ENCODE data around the gene SMYD3. TPM values are rescaled to one million over a fixed set of nuclear protein-coding genes. Genes with fewer than 3 reads are reported as not detected.

SMYD3 gene
- total RNA-seq, 1 donor from 2014 or later, result 23.8 TPM

DNA sequence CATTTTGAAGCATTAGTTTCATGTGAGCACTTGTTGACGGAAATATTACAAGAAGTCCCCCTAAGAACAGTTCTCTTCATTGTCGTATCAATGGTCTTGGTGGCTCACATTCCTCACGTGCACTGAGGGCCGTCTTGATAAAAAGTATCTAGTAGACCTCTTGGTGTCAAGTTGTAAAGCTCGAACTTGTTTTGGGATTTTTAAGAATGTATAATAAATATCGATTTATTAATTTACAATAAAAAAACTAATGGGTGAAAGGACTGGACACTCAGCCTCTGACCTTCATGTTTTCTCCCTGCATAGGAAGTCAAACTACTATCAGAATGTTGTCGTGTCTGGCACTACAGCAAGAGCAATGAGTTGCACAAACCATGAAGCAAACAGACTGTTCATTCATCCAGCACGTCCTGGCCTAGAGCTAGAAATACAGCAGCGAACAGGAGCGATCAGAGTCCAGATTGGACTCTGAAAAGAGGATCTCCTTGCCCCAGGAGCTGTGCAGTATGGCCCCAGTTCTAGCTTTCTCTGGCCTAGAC is 319.2 kb downstream of the SMYD3 start:
- DNase-seq (ENCODE audit: low read depth), result no peak
- no peak overlapping the region for H3K4me3 ChIP-seq (ENCODE audit: low read depth, low read length)
- TF ChIP-seq, protein P1, sequence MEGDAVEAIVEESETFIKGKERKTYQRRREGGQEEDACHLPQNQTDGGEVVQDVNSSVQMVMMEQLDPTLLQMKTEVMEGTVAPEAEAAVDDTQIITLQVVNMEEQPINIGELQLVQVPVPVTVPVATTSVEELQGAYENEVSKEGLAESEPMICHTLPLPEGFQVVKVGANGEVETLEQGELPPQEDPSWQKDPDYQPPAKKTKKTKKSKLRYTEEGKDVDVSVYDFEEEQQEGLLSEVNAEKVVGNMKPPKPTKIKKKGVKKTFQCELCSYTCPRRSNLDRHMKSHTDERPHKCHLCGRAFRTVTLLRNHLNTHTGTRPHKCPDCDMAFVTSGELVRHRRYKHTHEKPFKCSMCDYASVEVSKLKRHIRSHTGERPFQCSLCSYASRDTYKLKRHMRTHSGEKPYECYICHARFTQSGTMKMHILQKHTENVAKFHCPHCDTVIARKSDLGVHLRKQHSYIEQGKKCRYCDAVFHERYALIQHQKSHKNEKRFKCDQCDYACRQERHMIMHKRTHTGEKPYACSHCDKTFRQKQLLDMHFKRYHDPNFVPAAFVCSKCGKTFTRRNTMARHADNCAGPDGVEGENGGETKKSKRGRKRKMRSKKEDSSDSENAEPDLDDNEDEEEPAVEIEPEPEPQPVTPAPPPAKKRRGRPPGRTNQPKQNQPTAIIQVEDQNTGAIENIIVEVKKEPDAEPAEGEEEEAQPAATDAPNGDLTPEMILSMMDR (conservative IDR thresholded peaks at IDR 0.05; ENCODE audit: low read depth, low read length), result no peak

DNA sequence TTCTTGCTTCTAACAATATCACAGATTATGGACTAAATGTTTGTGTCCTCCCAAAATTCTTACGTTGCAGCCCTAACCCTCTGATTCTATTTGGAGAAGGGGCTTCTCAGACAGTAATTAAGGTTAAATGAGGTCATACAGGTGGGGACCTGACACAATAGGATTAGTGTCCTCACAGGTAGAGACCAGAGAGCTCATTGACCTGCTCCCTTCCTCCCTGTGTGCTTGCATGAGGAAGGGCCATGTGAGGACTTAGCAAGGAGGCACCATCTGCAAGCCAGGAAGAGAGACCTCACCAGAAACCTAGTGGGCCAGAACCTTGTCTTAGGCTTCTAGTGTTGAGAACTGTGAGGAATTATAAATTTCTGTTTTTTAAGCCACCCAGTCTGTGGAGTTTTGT is 322.6 kb downstream of the SMYD3 start:
- DNase-seq (ENCODE audit: low read depth), result no peak
- H3K4me3 ChIP-seq (ENCODE audit: low read depth, low read length), result no peak overlapping the region
- TF ChIP-seq, protein P1 (conservative IDR thresholded peaks at IDR 0.05; ENCODE audit: low read depth, low read length), result no peak

DNA sequence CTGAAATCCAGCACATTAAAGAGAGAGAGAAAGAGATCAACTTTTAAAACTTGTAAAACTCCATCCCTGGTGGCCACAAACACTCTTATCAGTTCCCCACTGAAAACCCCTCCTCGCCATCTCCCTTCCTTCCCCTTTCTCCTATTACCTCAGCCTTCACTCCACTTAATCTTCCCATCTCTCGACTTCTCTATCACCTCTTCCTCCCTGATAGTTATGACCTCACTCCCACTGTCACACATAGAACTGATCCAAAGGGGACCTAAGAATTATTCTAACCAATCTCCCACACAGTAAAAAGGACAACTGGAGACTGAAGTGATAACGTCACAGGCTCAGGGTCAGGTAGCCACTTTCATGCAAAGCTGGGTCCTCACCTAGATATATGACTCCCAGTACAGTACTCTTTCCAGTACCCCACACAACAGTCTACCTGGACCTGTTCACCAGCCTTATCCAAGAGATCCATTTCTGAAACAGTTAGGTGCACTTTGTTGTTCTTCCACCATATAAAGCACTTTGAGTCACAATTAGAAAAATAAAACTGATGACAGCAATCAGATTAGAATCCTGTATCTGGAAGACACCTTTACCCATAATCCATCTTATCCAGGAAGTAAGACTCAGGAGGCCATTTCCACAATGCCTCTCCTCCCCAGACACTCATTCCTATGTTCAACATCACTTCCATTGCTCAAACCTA is 324.8 kb downstream of the SMYD3 start:
- TF ChIP-seq, protein P1 (conservative IDR thresholded peaks at IDR 0.05; ENCODE audit: low read depth, low read length), result no peak
- no peak overlapping the region for H3K4me3 ChIP-seq (ENCODE audit: low read depth, low read length)
- DNase-seq (ENCODE audit: low read depth), result no peak

DNA sequence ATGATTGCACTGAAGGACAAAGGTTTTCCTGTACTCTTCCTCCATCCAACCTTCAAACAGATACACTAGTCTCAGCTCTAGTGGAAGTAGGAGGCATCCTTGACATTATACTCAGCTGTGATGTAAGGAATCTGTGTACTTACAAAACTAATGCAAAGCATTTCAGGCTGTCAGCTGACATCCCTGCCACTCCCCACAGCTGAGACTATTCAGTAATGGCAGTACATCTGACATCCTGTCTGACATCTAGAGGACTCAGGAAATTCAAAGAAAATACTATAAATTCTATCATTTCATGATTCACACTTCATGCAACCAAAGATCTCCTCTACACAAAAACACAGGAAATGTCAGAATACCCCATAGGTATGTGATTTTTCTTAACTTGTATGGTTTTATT is 325.8 kb downstream of the SMYD3 start:
- no peak for DNase-seq (ENCODE audit: low read depth)
- H3K4me3 ChIP-seq (ENCODE audit: low read depth, low read length), result no peak overlapping the region
- TF ChIP-seq, protein P1 (conservative IDR thresholded peaks at IDR 0.05; ENCODE audit: low read depth, low read length), result no peak

DNA sequence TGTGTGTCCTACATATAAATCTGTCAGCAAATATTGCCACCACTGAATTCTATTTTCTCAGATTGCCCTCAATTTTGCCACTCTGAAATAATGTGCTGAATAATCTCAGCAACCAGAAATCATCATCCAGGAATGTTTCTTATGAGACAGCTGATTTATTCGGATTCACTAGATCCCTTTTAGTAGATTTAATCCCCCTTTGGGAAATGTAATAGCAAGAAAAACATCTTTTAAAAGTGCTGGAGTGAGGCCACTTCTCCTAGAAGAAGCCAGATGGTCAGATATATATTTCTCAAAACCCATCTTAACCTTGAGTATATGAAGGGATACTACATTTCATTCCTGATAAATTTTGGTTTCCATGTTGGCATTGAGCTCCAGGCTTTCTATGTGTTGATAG is 327.7 kb downstream of the SMYD3 start:
- TF ChIP-seq, protein P1 (conservative IDR thresholded peaks at IDR 0.05; ENCODE audit: low read depth, low read length), result no peak

DNA sequence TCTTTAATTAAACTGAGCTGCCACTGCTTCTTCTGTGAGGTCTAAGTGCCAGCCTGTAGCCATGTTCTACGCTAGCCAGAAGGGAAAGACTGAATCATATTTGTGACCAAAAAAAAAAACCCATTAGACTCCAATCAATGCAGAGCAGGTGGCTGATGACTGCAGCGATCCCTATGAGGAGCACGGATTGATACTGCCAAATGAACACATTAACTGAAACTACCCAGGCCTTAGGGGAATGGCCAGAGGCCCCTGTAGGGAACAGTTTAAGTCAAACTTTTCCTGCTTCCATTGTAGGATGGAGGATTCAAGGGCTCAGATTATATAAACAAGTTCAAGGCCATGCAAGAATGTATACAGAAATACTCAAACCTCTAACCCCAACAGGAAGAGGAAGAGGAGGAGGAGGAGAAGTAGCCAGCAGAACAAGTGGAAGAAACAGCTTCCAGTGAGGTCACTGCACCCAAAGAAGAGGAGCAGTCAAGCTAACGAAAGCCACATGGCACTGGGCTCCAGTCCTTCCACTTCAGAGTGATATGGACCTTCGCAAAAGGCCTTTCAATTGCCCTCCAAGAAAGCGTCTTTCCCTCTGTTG is 328.3 kb downstream of the SMYD3 start:
- DNase-seq (ENCODE audit: low read depth), result no peak
- TF ChIP-seq, protein P1 (conservative IDR thresholded peaks at IDR 0.05; ENCODE audit: low read depth, low read length), result no peak
- no peak overlapping the region for H3K4me3 ChIP-seq (ENCODE audit: low read depth, low read length)

More for the DNA sequence above, 327.7 kb downstream of the SMYD3 start:
- DNase-seq (ENCODE audit: low read depth), result no peak
- no peak overlapping the region for H3K4me3 ChIP-seq (ENCODE audit: low read depth, low read length)
